Neuronal stem cell (in vitro differentiated cells): Measurements from ENCODE around the gene DHCR7.

Experiments used
- DNase-seq: peaks from one replicate; pipeline ENCODE4 v3.0.0-alpha.2; 2013; ENCODE audit warnings: low spot score
- H2AFZ ChIP-seq: one replicate; pipeline ENCODE4 v1.6.1; 2013; ENCODE audit warnings: mild to moderate bottlenecking, low read length, inconsistent platforms
- H2AK5ac ChIP-seq: 2 replicates; pipeline ENCODE4 v1.6.1; 2013; ENCODE audit warnings: low read depth, mild to moderate bottlenecking, inconsistent platforms, low read length, moderate library complexity, mixed read lengths
- H2BK120ac ChIP-seq: 2 replicates; pipeline ENCODE4 v1.6.1; 2013; ENCODE audit warnings: low read depth, mild to moderate bottlenecking, inconsistent platforms, low read length, moderate library complexity, mixed read lengths
- H2BK12ac ChIP-seq: one replicate; pipeline ENCODE4 v1.6.1; 2013; ENCODE audit warnings: low read length, inconsistent platforms
- H2BK15ac ChIP-seq: 2 replicates; pipeline ENCODE4 v1.6.1; 2013; ENCODE audit warnings: mild to moderate bottlenecking, low read length, inconsistent platforms, mixed read lengths
- H2BK5ac ChIP-seq: one replicate; pipeline ENCODE4 v1.6.1; 2013; ENCODE audit warnings: inconsistent platforms, mild to moderate bottlenecking, low read length, moderate library complexity
- H3K14ac ChIP-seq: one replicate; pipeline ENCODE4 v1.6.1; 2013; ENCODE audit warnings: low read length, inconsistent platforms
- H3K18ac ChIP-seq: 2 replicates; pipeline ENCODE4 v1.6.1; 2013; ENCODE audit warnings: low read length, inconsistent platforms
- H3K23ac ChIP-seq: 2 replicates; pipeline ENCODE4 v1.6.1; 2013; ENCODE audit warnings: low read depth, mild to moderate bottlenecking, mixed read lengths, low read length, inconsistent platforms; ENCODE audit not compliant: poor library complexity
- H3K27ac ChIP-seq: replicated peaks from 3 replicates; pipeline ENCODE4 v1.5.1; 2013; ENCODE audit warnings: low read length, inconsistent platforms
- H3K27me3 ChIP-seq, 3 experiments: 2 replicates each; pipeline ENCODE4 v1.6.1; 2013; ENCODE audit warnings: low read length in 3 of 3, mild to moderate bottlenecking in 2 of 3, inconsistent platforms in 1 of 3, low read depth in 1 of 3, mixed read lengths in 1 of 3, moderate library complexity in 1 of 3; ENCODE audit not compliant: control insufficient read depth in 3 of 3, insufficient read depth in 3 of 3
- H3K36me3 ChIP-seq, 2 donors: replicated peaks in 1 of 2; 2 replicates each; pipeline ENCODE4 v1.6.1; 2013; ENCODE audit warnings: low read length in 2 of 2; ENCODE audit not compliant: control insufficient read depth in 2 of 2, insufficient read depth in 2 of 2
- H3K4ac ChIP-seq: 2 replicates; pipeline ENCODE4 v1.6.1; 2013; ENCODE audit warnings: inconsistent platforms, mild to moderate bottlenecking, low read length, moderate library complexity
- H3K4me1 ChIP-seq, 2 donors: 1 replicate in 1 of 2; 2 replicates in 1 of 2; pipeline ENCODE4 v1.6.1; 2013; ENCODE audit warnings: low read length in 2 of 2, low read depth in 1 of 2; ENCODE audit not compliant: control insufficient read depth in 2 of 2, insufficient read depth in 1 of 2
- H3K4me2 ChIP-seq: one replicate; pipeline ENCODE4 v1.6.1; 2013; ENCODE audit warnings: mild to moderate bottlenecking, low read length, inconsistent platforms; ENCODE audit not compliant: insufficient read depth, poor library complexity, severe bottlenecking
- H3K4me3 ChIP-seq, 2 donors: 2 replicates each; pipeline ENCODE4 v1.5.1; 2013; ENCODE audit warnings: low read length in 2 of 2, mild to moderate bottlenecking in 2 of 2, inconsistent platforms in 1 of 2, moderate library complexity in 1 of 2
- H3K79me1 ChIP-seq: one replicate; pipeline ENCODE4 v1.6.1; 2013; ENCODE audit warnings: low read depth, mild to moderate bottlenecking, inconsistent platforms, low read length, moderate library complexity
- H3K9ac ChIP-seq: one replicate; pipeline ENCODE4 v1.6.1; 2013; ENCODE audit warnings: mild to moderate bottlenecking, low read depth, low read length, inconsistent platforms; ENCODE audit not compliant: poor library complexity
- H3K9me3 ChIP-seq, 2 donors: replicated peaks in 1 of 2; 2 replicates each; pipeline versions ENCODE3 to v1.6.1; 2013; ENCODE audit warnings: low read length in 2 of 2, mild to moderate bottlenecking in 2 of 2, inconsistent platforms in 1 of 2, low read depth in 1 of 2, mixed read lengths in 1 of 2, moderate library complexity in 1 of 2; ENCODE audit not compliant: control insufficient read depth in 2 of 2, insufficient read depth in 1 of 2
- H4K8ac ChIP-seq: one replicate; pipeline ENCODE4 v1.6.1; 2013; ENCODE audit warnings: low read depth, mild to moderate bottlenecking, inconsistent platforms, low read length, moderate library complexity
- H4K91ac ChIP-seq: one replicate; pipeline ENCODE4 v1.6.1; 2013; ENCODE audit warnings: low read length, low read depth, mild to moderate bottlenecking, inconsistent platforms; ENCODE audit not compliant: poor library complexity
- WGBS, 2 donors: extraction: QIAGEN DNeasy Blood & Tissue Kit; methylation state at CpG; one replicate each; pipeline ENCODE4 v1.1.7; 2013; ENCODE audit warnings: missing lambda C conversion rate in 2 of 2, mixed read lengths in 1 of 2; ENCODE audit not compliant: insufficient read length in 2 of 2, insufficient replicate concordance in 1 of 2; ENCODE audit errors: extremely low coverage in 2 of 2; 5-methylcytosine and 5-hydroxymethylcytosine counted together

Gene DHCR7

DNA sequence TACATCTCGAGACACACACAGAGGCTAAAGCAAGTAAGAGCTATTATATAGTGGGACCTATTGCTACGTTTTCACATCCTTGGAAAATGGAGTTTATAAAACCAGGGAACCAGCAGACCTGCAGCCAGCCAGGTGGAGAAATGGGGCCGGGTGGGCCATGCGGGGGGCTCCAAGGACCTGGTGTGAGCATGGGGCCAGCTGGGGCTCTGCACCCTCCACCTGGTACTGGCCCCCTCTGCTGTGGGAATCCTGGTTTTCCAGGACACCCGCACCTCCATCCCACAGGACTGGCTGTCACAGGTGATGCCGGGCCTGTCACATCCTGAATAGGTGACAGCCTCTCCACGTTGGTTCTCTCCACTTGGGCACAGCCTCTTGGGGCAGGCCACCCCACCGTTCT lies 11.3 kb downstream of the DHCR7 start:
- no CpG with 5 or more reads among the region's 8 CpGs for WGBS, 2 donors
- Histone ChIP-seq H2AK5ac (no peak overlapping the region), H3K36me3 (peaks cover 72 to 78% of the 10 kb centered on the region in 2 donors), H3K18ac (peak overlapping the region; percentile 17), H3K14ac (no peak overlapping the region), H3K4me1 (peaks cover 0 to 1% of the 10 kb centered on the region in 2 donors), H3K27ac (no peak overlapping the region), H3K27me3 (no peaks in the 10 kb centered on the region), H2BK5ac (no peak overlapping the region), H4K91ac (no peak overlapping the region), H3K4ac (no peak overlapping the region), H3K4me3 (no peak overlapping the region), H3K79me1 (peaks cover 14% of the 10 kb centered on the region), H3K9me3 (no peaks in the 10 kb centered on the region), H4K8ac (no peak overlapping the region), H3K9ac (no peak overlapping the region), H2AFZ (no peak overlapping the region), H3K4me2 (no peak overlapping the region), H2BK120ac (no peak overlapping the region), H2BK15ac (no peak overlapping the region), H3K23ac (no peak overlapping the region), H2BK12ac (no peak overlapping the region)
- DNase-seq, result no peak

DNA sequence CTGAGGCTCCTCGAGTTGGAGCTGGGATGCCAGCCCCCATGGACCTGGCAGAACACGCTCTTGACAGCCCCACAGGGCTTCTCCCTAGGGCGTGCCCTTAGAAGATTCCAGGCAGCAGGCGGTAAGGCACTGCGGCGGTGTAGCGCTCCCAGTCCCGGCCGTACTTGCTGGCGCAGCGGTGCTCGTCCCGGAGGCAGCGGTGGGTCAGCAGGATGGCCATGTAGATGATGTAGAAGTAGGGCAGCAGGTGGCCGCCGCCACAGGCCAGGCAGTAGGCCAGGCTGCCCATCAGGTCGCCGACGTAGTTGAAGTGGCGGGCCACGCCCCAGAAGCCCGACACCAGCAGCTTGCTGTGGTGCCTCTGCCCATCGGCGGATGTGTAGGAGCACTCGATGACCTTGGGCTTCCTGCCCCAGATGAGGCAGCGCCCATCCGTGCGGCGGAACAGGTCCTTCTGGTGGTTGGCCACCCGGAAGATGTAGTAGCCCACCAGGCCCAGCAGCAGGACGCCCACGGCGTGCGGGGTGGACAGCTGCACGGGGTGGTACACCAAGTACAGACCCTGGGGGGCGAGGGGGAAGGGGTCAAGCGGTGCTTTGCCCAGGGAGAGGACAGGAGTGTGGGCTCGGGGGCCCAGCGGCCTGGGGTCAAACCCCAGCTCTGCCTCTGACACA lies 12.8 kb downstream of the DHCR7 start:
- H2BK15ac ChIP-seq, result no peak overlapping the region
- no peak overlapping the region for H3K4me3 ChIP-seq

DNA sequence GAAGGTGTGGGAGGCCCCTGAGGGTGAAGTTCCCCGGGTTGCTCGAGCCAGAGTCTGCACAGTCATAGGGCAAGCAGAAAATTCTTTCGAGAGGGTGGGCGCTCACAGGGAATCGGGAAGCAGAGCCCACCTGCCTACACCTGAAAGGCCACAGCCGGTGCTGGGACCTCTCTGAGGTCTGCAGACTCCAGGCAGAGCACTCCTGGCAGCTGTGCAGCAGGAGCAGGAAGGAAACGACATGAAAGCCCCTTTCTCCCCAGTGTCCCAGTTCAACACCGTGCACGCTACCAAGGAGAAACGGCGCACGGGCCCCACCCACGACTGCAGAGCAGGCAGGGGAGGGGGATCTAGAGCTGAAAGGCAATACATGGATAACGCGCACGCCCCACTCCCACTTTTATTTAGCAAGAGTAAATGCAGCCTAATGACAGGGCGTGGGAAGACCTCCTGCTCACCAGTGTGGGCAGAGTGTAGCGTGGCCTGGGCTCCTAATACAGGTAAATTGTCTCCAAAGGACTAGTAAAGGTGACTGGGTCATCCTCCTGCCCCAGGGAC lies 13.5 kb downstream of the DHCR7 start:
- H3K27ac ChIP-seq, result no peak overlapping the region

More for the DNA sequence above, 12.8 kb downstream of the DHCR7 start:
- H2BK5ac ChIP-seq, result peak overlapping the region; percentile 24
- H3K14ac ChIP-seq, result no peak overlapping the region
- H3K4ac ChIP-seq, result no peak overlapping the region
- H3K4me1 ChIP-seq, result peaks cover 0 to 4% of the 10 kb centered on the region in 2 donors
- H3K23ac ChIP-seq, result peak overlapping the region; percentile 89
- no peak overlapping the region for H3K4me2 ChIP-seq
- no peak overlapping the region for H2AK5ac ChIP-seq
- no peak for DNase-seq
- no peak overlapping the region for H4K91ac ChIP-seq
- no CpG with 5 or more reads among the region's 39 CpGs for WGBS, 2 donors
- H2AFZ ChIP-seq, result no peak overlapping the region
- no peak overlapping the region for H3K27ac ChIP-seq
- H3K9me3 ChIP-seq, result peaks cover 0 to 2% of the 10 kb centered on the region in 2 donors
- peaks cover 10% of the 10 kb centered on the region for H3K79me1 ChIP-seq
- no peak overlapping the region for H2BK12ac ChIP-seq
- no peak overlapping the region for H4K8ac ChIP-seq
- H3K27me3 ChIP-seq, result no peaks in the 10 kb centered on the region
- no peak overlapping the region for H3K9ac ChIP-seq
- no peak overlapping the region for H3K18ac ChIP-seq
- peak overlapping the region; percentile 61 for H2BK120ac ChIP-seq
- peaks cover 59 to 63% of the 10 kb centered on the region in 2 donors for H3K36me3 ChIP-seq

DNA sequence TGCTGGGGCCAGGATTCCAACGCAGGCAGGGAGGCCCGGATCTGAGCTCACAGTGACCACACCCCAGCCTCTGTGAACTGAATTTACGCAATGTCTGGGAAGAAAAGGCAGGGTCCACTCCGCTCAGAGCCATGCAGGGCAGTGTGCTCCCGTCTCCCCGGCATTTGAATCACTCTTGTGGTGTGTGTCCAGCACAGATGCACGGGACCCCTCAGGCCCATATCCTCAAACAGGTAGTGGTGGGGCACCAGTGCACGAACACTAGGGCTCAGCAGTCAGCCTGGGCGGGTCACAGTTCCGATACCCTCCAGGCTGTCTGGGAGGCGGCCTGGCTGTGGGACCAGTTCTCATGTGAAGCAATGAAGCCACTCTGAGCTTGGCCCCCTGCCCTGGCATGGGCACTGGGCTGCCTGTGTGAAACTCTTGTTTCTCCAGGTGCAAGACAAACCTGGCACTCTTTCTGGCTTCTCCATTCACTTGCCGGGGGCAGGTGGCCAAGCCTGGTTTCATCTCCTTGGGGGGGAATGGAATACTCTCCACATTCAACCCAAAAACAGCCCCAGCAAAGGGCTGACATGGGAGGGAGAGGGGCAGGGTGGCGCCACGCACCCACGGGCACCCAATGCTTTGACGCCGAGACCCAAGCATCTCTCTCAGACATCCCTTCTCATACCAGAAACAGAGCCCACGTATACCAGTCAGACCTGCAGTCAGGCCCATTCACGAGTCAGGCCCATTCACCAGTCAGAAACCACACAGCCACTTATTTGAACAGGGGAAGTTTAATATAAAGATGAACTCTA lies 14.3 kb downstream of the DHCR7 start:
- Histone ChIP-seq H3K27me3 (no peaks in the 10 kb centered on the region), H3K4ac (no peak overlapping the region), H3K18ac (peak overlapping the region; percentile 17), H3K9me3 (peaks cover 0 to 3% of the 10 kb centered on the region in 2 donors), H3K9ac (peak overlapping the region; percentile 44), H2AK5ac (no peak overlapping the region), H2BK15ac (no peak overlapping the region), H2BK5ac (no peak overlapping the region), H3K79me1 (peaks cover 10% of the 10 kb centered on the region), H3K4me3 (no peak overlapping the region), H2BK12ac (no peak overlapping the region), H3K27ac (no peak overlapping the region), H3K36me3 (peaks cover 44 to 48% of the 10 kb centered on the region in 2 donors), H2AFZ (no peak overlapping the region), H4K91ac (no peak overlapping the region), H3K4me1 (peaks cover 0 to 4% of the 10 kb centered on the region in 2 donors), H4K8ac (peak overlapping the region; percentile 65), H3K4me2 (no peak overlapping the region), H2BK120ac (no peak overlapping the region), H3K23ac (no peak overlapping the region), H3K14ac (no peak overlapping the region)
- no CpG with 5 or more reads among the region's 19 CpGs for WGBS, 2 donors
- DNase-seq, result no peak

More for the DNA sequence above, 13.5 kb downstream of the DHCR7 start:
- Histone ChIP-seq H3K4me1 (peaks cover 0 to 4% of the 10 kb centered on the region in 2 donors), H3K18ac (no peak overlapping the region), H3K4me3 (no peak overlapping the region), H3K36me3 (peaks cover 51 to 56% of the 10 kb centered on the region in 2 donors), H2BK15ac (no peak overlapping the region), H3K27me3 (no peaks in the 10 kb centered on the region), H3K9ac (no peak overlapping the region), H2BK5ac (no peak overlapping the region), H4K8ac (no peak overlapping the region), H3K23ac (no peak overlapping the region), H2BK120ac (no peak overlapping the region), H3K9me3 (peaks cover 0 to 3% of the 10 kb centered on the region in 2 donors), H3K14ac (no peak overlapping the region), H3K4ac (no peak overlapping the region), H3K79me1 (peaks cover 10% of the 10 kb centered on the region), H3K4me2 (no peak overlapping the region), H4K91ac (no peak overlapping the region), H2AFZ (no peak overlapping the region), H2BK12ac (no peak overlapping the region), H2AK5ac (no peak overlapping the region)
- no peak for DNase-seq
- WGBS, 2 donors, result no CpG with 5 or more reads among the region's 18 CpGs
